Daoy (cell line): Measurements from ENCODE around the gene LSAMP. TPM values are rescaled to one million over a fixed set of nuclear protein-coding genes. Genes with fewer than 3 reads are reported as not detected.
A peak's percentile ranks its signal among the peaks of the same experiment; 100 is the strongest.

ENCODE experiments used
- DNase-seq: peaks from one replicate; pipeline ENCODE4 v3.0.0-alpha.2; 2015; ENCODE audit warnings: low read depth
- total RNA-seq: library from RNA; depleted of rRNA; stranded (reverse); fragments of >200 nt; shearing (Covaris generic); gene quantifications from 2 replicates; pipeline ENCODE4 v1.2.3, GENCODE V29; 2014; rRNA removed

Gene LSAMP
- total RNA-seq, result 7.1 and 17.6 TPM in 2 replicates

DNA sequence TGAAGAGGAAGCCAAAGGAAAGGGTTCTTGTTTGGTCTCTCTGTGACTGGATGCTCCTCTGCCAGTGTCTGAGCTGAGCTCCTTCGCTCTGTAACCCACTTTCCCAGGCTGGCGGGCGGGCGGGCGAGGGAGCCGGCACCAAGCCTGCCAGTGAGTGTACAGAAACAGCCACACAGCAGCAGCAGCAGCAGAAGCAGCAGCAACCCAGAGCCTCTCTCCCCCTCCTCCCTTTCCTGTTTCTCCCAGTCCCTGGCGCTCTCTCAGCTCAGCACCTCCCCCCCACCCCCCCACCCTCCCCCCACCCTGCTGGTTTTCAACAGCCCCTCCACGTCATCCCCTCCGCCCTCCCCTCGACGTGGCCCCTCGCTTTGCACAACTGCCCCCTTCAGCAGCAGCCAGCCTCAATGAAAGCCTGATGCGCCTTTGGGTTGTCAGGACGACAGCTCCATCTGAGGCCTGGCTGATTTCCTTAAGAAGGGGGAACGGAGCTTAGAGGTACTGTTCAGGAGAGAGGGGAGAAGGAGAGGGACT lies at the start of gene LSAMP:
TSS of gene LSAMP (minus strand) at position 177 of the 531 bp plus-strand sequence.
- peak; percentile 77 for DNase-seq

DNA sequence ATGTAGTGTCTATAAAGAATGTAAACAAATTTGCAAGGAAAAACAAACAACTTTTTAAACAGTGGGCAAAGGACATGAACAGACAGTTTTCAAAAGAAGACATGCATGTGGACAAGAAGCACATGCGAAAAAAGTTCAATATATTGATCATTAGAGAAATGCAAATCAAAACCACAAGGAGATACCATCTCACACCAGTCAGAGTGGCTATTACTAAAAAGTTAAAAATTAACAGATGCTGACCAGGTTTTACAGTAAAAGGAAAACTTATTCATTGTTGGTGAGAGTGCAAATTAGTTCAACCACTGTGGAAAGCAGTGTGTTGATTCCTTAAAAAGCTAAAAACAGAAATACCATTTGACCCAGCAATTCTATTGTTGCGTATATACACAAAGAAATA lies 47.1 kb upstream of the LSAMP start:
- no peak for DNase-seq

DNA sequence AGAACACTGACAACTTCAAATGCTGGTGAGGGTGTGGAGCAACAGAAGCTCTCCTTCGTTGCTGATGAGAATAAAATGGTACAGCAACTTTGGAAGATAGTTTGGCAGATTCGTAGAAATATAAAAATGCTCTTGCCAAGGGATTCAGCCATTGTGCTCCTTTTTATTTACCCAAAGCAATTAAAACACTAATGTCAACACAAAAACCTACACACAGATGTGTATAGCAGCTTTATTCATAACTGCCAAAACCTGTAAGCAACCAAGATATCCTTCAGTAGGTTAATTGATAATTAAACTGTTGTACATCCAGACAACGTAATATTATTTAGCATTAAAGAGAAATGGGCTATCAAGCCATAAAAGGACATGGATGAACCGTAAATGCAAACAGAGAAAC lies 37.8 kb upstream of the LSAMP start:
- DNase-seq, result no peak

DNA sequence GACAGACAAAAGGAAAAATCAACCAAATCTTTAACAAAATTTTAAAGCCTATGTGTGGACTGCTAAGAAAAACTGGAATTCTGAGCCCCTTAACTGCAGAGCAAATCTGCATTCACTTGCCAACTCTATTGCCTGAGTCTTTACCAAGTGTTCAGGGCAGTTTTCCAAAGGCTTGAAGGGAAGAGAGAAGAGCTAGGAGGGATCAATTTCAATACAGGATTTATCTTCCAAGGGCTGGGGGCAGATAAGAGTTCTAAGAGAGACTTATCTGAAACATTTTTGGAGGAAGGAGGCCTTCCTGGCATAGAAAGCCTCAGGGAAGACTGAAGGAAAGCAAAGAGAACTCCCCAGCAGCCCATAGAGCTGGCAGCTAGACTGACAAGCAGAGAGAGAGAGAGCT lies 31.4 kb upstream of the LSAMP start:
- no peak for DNase-seq

DNA sequence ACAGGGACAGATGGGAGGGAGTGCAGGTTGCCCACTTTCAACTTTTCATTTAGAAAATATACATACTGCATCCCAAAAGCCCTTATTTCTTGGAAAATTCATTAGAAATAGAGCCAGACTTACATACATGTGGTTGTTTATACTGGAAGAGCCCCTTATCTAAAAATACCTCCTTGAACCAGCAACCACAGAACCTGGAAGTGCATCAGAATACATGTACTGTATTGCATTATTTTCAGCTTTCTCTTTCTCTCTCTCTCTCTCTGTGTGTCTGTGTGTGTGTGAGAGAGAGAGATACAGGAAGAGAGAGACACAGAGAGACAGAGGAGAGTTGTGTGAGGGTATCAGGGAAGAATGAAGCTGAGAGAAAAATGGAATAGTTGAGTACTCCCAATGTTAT lies 29.5 kb upstream of the LSAMP start:
- no peak for DNase-seq

DNA sequence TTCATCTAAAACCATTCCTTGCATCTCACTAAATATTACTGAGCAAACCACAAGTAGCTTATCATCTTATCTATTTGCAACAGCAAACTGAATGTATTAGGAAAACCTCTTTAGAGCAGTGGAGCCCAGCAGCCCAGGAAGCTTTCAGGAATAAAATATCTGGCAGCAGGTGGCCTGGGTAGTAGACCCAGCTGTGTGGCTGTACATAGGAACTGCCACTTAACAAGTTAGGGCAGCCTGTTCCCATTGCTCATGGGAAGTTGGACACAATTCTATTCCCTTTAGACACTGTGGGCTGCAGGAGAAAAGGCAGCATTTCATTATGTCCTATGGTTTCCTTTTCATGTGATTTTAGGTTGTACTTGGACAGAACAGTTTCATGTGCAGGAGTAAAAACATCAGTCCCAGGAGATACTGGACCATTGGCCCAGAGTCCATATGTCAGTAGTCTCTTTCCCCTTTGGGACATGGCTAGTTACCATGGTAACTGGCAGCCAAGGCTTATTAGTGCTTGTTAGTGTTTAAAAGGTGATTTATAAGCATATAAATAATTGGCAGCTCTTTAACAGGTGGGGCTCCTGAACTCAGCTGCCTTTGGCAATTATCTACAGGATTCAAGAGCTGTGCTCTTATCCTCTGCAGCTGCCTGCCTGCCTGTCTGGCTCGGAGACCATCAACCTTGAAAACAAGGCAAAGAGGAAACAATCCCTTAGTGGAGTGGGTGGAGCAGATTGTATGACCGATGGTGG lies 28.9 kb upstream of the LSAMP start:
- DNase-seq, result no peak

DNA sequence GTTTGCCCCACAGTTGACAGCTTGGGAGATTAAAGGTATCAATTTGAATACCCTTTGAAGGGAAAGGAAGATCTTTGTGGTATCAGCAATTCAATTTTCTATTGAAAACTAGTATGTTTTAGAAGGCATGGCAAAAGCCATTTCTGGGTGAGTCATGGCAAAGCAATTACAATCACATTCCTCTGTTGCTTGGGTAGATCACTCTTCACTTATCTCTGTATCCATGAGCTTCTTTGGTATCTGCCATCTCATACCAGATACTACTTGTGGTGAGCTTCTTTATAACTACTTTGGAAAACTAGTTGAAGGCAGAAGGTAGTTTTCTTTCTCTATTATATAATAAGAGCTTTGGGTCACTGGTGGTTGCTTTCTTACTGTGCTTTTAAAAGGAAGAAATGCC lies 28.3 kb upstream of the LSAMP start:
- DNase-seq, result peak; percentile 40

DNA sequence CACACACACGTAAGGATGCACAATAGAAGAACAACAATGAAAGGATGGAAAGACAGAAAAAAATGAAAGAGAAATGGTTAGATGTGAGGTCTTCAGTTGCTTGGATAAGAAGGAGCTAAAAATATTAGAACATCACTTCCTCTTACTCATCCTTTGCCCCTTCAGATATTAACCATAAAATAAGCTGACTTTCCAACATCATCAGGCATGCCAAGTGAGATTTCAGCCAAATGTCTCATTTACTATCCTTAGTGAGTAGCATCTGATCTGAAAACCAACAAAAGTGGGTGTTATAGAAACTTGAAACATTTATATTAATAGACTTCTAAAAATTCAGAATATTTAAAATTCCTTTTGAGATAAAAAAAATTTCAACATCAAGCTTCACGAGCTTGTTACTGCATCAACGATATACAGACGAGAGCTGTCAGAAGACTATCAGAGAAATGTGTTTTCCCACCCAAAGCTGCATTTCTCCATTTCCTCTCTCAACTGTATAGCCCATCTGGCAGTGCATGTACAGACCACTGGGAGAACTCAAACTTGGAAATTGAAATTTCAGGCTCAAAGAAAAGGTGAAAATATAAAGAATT lies 25.4 kb upstream of the LSAMP start:
- no peak for DNase-seq

DNA sequence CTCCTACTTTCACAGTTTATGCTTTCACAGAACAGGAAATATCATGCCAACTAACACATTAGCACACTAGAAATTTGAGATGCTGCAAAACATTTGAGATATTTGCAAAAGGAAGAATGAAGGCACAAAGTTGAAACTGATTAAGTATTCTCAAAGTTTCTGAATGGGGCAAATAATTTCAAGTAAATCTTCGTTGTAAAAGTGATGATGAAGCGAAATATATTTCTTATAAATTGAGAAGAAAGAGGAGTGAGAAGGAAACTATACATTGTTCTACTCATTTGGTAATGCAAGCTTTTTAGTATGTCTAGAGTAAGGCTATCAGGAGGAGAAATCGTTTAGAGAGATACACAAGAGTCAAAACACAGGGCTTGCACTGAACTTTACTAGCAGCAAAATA lies 24.3 kb upstream of the LSAMP start:
- DNase-seq, result no peak

DNA sequence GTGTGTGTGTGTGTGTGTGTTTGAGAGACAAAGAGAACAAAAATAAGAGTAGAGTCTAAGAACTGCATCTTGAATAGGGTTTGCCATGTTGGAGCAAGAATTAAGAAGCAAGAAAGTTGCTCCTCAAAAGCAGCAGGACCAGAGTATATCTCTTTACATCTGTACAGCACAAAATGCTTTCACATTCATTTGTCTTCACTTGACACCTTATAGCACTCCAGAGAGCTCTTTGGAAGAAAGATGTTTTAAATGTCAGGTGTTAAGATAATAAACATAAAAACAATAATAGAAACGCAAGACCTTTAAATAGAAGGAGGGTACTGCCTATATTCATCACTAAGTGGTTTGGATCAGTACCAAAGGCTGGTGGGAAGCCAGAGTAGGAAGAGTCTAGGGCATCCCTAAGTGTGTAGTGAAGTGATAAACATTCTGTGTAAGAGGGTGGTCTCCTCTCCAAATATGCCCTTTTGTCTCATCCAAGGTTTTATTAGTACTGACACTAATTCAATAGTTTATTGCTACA lies 19.1 kb upstream of the LSAMP start:
- no peak for DNase-seq

DNA sequence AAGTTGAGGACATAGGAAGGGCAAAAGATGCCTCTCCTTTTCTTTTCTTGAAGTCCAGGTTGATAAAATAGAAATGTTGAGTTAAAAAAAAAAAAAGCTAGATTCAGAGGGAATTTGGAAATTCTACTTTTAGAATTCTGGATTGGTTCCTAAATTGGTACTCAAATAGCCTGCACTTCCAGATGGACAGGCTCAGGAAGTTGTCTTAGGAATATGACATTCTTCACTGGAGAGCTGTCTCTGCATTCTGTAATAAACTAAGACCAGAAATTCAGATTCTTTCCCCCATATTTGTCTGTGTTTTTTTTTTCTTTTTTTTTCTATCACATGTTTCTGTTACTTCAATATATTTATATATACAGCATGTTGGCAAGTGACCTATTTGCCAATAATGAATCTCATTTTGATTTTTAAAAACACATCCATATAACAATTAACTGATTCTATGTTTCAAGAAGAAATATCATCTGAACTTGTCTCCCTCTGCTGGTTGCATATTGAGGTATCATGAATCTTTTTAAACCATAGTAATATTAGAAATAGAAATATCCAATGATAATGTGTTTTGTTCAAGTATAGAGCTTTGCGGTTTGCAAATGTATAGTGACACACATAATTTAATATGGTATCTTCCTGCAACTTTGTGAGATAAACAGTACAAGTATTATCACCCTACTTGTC lies 8.5 kb upstream of the LSAMP start:
- no peak for DNase-seq

DNA sequence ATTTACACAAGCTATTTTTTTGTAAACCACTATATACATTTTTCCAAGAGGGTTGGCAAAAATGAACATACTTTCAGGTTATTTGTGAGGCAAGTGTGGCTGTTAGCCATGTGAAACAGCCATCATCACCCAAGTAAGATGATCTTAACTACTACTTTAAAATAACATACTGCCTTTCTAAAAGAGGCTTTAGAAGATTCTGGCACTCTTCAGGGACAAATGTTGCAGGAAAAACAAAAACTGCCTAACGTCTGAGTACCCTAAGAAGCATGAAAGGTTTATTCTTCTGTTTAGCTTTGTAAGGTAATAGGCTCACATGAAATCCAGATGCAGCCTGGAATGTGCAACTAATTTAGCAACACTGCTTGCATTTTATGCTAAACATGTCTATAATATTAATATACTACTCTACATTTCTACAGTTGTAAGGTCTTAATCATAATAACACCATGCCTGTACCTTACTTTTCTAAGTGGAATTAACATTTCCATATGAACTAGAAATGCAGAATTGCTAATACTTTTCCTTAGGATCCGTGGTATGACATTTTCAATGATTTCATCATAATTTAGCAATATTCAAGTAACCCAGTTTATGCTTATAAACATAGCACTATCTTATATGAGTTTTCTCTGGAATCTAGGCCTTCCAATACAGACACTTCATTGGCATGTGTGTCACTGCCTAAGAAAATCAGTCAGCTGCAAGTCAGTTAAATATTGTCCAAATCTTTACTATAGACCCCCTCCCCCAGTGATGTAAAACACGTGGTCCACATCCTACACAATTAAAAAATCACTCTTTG lies 4.5 kb upstream of the LSAMP start:
- DNase-seq, result no peak

DNA sequence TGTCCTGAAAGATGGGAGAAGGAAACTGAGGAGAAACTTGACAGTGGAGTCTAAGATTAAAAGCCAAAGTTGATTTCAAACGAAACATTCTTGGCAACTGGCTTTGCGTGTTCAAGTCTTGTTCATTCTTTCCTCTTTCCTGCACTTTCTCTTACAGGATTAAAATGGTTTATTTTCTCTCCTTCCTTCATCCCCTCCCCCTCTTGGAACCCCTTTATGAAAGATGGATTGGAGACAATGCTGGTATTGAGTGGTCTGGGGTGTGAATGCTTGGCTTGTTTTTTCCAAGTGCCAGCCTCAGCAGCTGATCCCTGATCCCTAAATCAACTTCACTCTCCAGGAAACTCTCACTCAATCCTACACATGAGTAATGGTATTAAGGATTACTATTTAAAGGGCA lies 703 bp upstream of the LSAMP start:
- no peak for DNase-seq

DNA sequence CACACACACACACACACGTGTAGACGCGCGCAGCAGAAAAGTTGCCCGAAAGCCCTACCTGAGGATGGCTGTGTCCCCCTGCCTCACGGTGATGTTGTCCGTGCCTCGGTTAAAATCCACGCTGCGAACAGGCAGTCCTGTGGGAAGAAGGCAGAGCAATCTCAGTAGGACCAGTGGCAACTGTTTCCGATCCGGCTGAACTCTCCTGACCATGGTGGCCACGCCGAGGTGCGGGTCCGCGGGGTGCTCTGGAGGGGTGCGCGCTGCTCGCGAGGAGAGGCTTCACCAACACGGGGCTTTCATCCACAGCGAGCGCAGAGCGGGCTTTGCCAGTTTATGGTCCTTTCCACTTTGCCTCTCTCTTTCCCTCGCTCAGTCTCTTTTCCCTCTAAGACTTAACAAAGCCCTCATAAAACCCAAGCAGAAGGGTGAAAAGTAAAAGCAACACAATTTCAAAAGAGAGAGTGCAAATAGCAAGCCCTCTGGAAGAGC lies 422 bp downstream of the LSAMP start:
- peak; percentile 43 for DNase-seq

DNA sequence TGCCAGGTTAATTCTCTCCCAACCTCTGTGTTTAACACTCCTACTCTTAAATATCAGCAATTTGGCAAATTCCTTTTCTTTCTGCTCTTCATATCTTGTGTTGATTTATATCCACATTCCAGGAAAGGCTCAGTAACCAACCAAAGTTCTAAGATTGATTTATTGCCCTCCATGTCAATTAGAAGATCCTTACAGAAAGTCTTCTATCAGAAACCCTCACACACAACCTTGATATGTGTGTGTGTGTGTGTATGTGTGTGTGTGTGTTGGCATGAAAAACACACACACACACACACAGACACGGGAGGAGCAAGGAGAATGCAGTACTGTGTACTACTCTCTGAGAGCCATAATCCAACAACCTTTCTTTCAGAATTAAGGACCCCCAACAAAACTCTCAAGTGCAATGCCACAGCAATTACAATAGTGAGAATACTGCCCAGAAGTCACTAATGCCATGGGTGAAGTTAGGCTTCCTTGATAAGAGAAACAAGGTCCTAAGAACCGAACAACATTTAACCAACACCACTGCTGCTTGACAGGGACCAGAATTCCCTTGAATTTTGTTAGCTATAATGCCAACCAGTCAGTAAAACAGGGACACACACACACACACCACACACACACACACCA lies 1.1 kb downstream of the LSAMP start:
- no peak for DNase-seq

DNA sequence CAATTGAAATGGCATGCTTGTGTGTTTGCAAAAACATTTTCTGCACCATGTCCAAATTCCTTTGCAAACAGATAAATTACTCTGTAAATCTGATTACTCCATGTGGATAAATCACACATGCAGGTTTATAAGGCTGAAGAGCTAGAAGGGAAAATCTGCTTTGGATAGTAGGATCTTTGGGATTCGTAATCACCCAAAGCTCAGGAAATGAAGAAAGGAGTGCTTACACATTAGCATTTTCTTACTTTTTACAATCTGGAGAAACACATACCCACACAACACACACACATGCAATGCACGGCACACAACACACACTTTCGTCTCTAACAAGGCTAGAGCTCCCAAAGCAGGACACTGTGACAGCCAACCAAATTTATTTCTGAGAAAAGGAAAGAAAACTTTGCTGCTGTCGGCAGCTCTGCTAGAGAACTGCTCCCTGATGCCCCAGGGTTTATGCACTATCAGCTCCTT lies 2.1 kb downstream of the LSAMP start:
- DNase-seq, result peak; percentile 29

DNA sequence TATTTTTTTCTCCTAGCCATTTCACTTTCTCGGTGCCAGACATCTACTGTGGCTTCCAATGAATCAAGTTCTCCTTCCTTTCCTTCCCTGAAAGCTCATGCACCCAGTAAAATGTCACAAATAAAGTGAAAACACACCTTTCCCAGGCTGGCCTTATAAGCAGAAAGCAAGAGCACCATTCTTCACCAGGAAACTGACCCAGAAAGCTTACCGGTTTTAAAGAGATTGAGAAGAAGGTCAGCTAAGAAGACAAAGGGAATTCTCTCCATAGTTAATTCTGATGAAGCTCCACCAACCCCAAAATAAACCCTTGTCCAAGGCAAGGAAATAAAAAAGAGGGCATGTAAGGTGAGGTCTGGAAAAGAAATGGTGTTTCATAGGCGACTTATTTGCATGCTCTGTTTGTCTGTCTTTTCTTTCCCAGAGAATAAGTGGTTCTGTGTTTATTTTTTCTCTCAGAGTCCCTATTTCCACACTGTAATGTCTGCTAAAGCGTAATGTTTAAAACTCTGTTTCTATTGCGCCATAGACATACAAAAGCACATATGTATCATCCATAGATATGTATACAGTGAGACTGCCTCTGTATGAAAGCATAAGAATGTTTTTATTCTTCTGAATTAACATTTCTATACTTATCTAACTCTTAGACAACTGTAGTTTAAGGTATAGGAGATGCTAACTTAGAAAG lies 2.8 kb downstream of the LSAMP start:
- no peak for DNase-seq

DNA sequence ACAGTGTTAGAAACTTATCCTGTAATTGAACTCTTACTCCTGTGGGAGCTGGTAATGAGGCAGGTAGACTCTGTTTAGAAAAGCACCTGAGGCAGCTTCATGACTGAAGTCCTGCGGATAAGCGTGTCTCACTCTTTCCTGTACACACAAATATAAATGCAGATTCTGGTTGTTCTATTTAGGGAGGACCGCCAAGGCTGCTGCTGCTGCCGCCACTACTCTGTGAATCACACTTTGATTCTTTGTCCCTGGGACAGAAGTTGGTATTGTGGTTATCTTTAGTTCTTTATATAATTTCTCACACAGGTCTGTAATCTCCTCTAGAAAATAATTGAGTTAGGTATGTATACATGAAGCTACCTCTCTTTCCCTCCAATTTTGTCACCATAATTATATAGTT lies 3.6 kb downstream of the LSAMP start:
- DNase-seq, result peak; percentile 30

DNA sequence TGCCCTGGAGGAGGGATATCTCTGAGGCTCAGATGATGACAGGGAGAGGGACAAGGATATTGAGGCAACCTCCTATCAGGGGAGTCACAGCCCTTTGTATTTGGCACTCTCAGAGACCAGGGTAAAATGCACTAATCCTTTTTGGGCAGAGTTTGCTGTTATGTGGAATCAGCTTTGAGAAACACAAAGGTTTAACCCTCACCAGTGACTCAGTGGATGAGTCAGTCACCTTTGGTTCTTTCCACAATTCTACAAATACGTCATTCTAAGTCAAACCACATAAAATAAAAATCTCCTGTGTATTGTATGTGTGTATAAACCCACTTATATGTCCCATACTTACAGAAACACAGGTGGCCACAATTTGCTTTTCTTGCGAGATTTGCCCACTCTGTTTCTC lies 5.1 kb downstream of the LSAMP start:
- DNase-seq, result peak; percentile 89

DNA sequence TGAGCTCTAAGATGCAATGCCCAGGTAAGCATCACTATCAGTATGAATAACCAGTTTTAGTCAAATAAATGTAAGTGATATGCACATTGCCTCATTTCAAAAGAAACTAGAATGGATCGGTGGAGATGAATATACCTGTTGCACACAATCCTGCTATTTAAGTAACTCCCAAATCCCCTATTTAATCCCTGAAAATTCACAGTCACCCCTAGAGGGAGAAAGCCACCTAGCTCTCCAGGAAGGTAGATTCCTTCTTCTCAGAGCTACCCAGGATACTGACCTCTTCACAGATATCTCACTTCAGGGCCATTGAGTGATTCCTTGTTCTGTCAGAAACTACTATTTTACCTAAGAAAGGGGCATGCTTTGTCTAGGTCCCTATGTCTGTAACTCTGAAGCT lies 11.7 kb downstream of the LSAMP start:
- no peak for DNase-seq
